ENCODE measurements around the gene POU2F1. TPM values are rescaled to one million over a fixed set of nuclear protein-coding genes. Genes with fewer than 3 reads are reported as not detected.

POU2F1 gene
- total RNA-seq, 1 experiment from 2014 or later: 24.5 TPM

DNA sequence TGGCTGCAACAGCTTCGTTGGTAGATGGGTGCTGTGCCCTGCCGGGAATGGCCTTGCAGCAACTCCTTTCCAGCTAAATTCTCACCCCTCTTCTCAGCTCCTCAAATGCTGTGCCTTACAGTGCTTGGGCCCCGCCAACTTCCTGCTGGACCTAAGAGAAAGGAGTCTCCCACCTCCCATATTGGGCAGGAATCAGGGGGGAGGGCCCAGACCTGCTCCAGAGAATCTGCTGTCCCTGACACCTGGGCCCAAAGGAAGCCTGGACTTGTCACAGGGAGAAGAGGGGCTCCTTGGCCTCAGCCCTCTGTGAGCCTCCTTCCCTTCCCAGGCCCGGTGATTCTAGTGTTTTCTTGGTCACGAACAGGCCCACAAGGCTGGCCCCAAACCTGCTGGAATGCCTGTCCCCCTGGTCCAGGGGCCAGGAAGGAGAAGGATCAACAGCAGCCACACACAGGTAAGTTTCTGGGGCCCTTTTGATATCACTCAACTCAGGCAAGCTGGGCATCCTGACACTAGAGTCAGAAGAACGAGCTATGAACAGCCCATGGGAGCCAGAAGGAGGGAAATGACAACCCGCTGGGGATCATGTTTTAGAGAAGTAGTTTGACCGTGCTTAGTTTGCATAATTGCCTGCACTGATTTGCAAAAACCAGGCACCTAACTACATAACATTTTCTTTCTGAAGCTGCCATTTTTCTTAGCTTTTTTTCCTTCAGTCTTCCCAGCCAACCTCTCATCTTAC lies 211.4 kb downstream of the POU2F1 start:
- no peak for DNase-seq (ENCODE audit: low read depth, low spot score)
- Histone ChIP-seq H3K79me2 (ENCODE audit: insufficient read depth, low read length) (no peaks in the 10 kb centered on the region), H3K4me1 (ENCODE audit: control insufficient read depth in 1 of 2, insufficient read depth in 2 of 2, low read length in 2 of 2) (no peaks in the 10 kb centered on the region), H3K9me2 (ENCODE audit: insufficient read depth) (no peaks in the 10 kb centered on the region), H3K27me3 (ENCODE audit: insufficient read depth, low read length) (no peaks in the 10 kb centered on the region), H3K36me3 (ENCODE audit: control insufficient read depth in 1 of 2, insufficient read depth in 2 of 2, low read length in 2 of 2) (no peaks in the 10 kb centered on the region), H2AFZ (ENCODE audit: low read depth, low read length, poor library complexity, severe bottlenecking) (no peak overlapping the region), H3K4me3 (replicated peaks in 1 of 2; ENCODE audit: low read depth in 1 of 2, low read length in 2 of 2) (no peak overlapping the region), H3K4me2 (ENCODE audit: low read length) (no peak overlapping the region), H3K9ac (ENCODE audit: low read length) (no peak overlapping the region), H3K27ac (ENCODE audit: low read depth, low read length) (no peak overlapping the region), H4K20me1 (ENCODE audit: insufficient read depth) (no peaks in the 10 kb centered on the region), H3K9me3 (ENCODE audit: control insufficient read depth in 1 of 2, insufficient read depth in 1 of 2, low read depth in 1 of 2, low read length in 2 of 2) (no peaks in the 10 kb centered on the region)
- TF ChIP-seq YY1 (IDR thresholded peaks at IDR 0.05; ENCODE audit: extremely low read depth, insufficient replicate concordance, low read depth, low read length): no peak
- TF ChIP-seq EZH2 (IDR thresholded peaks at IDR 0.05): no peak
- no peak for TF ChIP-seq ELF1 (IDR thresholded peaks at IDR 0.05; ENCODE audit: borderline replicate concordance, low read depth)
- no peak for TF ChIP-seq POLR2AphosphoS5 (IDR thresholded peaks at IDR 0.05; ENCODE audit: low read depth, low read length)
- no peak for TF ChIP-seq SP1 (IDR thresholded peaks at IDR 0.05; ENCODE audit: low read depth)
- no peak for TF ChIP-seq CBX3 (IDR thresholded peaks at IDR 0.05; ENCODE audit: low read depth)
- no peak for ATAC-seq
- POLR2A ChIA-PET: no interaction called here
- BruUV-seq (replicated peaks): no TSS peak
- RAD21 ChIA-PET (ENCODE audit: low non-redundant PET in 1 of 2, low total read pairs in 2 of 2, uncharacterized antibody in 2 of 2, unreplicated experiment in 2 of 2): no interaction called here
- intact Hi-C loops (cut with micrococcal nuclease): no loop called here
- CTCF ChIA-PET: no interaction called here

DNA sequence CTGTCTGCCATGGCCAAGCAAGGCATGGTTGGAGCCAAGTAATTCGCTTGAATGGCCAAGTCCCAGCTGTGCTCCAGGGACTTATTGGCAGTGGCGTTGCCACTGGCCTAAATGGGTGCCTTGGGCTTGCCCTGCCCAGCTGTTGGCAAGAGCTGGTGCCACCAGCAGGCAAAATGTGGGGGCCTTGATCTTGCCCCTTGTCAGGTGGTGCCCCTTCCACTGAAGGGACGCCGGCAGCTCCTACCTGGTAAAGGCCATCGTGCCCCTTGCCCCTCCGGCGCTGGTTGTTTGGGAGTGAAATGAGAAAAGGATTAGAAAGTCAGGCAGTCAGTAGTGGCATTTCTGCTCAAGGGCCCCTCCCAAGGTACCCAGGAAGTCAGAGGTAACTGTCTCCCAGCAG lies 212.1 kb downstream of the POU2F1 start:
- Histone ChIP-seq H3K9ac (ENCODE audit: low read length) (no peak overlapping the region), H3K4me1 (ENCODE audit: control insufficient read depth in 1 of 2, insufficient read depth in 2 of 2, low read length in 2 of 2) (no peaks in the 10 kb centered on the region), H3K27me3 (ENCODE audit: insufficient read depth, low read length) (no peaks in the 10 kb centered on the region), H3K9me3 (ENCODE audit: control insufficient read depth in 1 of 2, insufficient read depth in 1 of 2, low read depth in 1 of 2, low read length in 2 of 2) (no peaks in the 10 kb centered on the region), H2AFZ (ENCODE audit: low read depth, low read length, poor library complexity, severe bottlenecking) (no peak overlapping the region), H3K27ac (ENCODE audit: low read depth, low read length) (no peak overlapping the region), H3K4me2 (ENCODE audit: low read length) (no peak overlapping the region), H4K20me1 (ENCODE audit: insufficient read depth) (no peaks in the 10 kb centered on the region), H3K9me2 (ENCODE audit: insufficient read depth) (no peaks in the 10 kb centered on the region), H3K36me3 (ENCODE audit: control insufficient read depth in 1 of 2, insufficient read depth in 2 of 2, low read length in 2 of 2) (no peaks in the 10 kb centered on the region), H3K4me3 (replicated peaks in 1 of 2; ENCODE audit: low read depth in 1 of 2, low read length in 2 of 2) (no peak overlapping the region), H3K79me2 (ENCODE audit: insufficient read depth, low read length) (no peaks in the 10 kb centered on the region)
- ChIA-PET RAD21 (ENCODE audit: low non-redundant PET in 1 of 2, low total read pairs in 2 of 2, uncharacterized antibody in 2 of 2, unreplicated experiment in 2 of 2) (no interaction called here), CTCF (no interaction called here), POLR2A (no interaction called here)
- DNase-seq (ENCODE audit: low read depth, low spot score) (no peak), ATAC-seq (no peak)
- no TSS peak for BruUV-seq (replicated peaks)
- intact Hi-C loops (cut with micrococcal nuclease): no loop called here
- TF ChIP-seq POLR2AphosphoS5 (IDR thresholded peaks at IDR 0.05; ENCODE audit: low read depth, low read length) (no peak), CBX3 (IDR thresholded peaks at IDR 0.05; ENCODE audit: low read depth) (no peak), ZFX (IDR thresholded peaks at IDR 0.05) (no peak), FOSL1 (IDR thresholded peaks at IDR 0.05; ENCODE audit: low read depth) (no peak), CEBPB (IDR thresholded peaks at IDR 0.05; ENCODE audit: low read depth) (no peak)
- TF ChIP-seq, protein P1, sequence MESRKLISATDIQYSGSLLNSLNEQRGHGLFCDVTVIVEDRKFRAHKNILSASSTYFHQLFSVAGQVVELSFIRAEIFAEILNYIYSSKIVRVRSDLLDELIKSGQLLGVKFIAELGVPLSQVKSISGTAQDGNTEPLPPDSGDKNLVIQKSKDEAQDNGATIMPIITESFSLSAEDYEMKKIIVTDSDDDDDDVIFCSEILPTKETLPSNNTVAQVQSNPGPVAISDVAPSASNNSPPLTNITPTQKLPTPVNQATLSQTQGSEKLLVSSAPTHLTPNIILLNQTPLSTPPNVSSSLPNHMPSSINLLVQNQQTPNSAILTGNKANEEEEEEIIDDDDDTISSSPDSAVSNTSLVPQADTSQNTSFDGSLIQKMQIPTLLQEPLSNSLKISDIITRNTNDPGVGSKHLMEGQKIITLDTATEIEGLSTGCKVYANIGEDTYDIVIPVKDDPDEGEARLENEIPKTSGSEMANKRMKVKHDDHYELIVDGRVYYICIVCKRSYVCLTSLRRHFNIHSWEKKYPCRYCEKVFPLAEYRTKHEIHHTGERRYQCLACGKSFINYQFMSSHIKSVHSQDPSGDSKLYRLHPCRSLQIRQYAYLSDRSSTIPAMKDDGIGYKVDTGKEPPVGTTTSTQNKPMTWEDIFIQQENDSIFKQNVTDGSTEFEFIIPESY (IDR thresholded peaks at IDR 0.05; ENCODE audit: extremely low read depth, insufficient replicate concordance, low read length): no peak
- TF ChIP-seq, protein P2, sequence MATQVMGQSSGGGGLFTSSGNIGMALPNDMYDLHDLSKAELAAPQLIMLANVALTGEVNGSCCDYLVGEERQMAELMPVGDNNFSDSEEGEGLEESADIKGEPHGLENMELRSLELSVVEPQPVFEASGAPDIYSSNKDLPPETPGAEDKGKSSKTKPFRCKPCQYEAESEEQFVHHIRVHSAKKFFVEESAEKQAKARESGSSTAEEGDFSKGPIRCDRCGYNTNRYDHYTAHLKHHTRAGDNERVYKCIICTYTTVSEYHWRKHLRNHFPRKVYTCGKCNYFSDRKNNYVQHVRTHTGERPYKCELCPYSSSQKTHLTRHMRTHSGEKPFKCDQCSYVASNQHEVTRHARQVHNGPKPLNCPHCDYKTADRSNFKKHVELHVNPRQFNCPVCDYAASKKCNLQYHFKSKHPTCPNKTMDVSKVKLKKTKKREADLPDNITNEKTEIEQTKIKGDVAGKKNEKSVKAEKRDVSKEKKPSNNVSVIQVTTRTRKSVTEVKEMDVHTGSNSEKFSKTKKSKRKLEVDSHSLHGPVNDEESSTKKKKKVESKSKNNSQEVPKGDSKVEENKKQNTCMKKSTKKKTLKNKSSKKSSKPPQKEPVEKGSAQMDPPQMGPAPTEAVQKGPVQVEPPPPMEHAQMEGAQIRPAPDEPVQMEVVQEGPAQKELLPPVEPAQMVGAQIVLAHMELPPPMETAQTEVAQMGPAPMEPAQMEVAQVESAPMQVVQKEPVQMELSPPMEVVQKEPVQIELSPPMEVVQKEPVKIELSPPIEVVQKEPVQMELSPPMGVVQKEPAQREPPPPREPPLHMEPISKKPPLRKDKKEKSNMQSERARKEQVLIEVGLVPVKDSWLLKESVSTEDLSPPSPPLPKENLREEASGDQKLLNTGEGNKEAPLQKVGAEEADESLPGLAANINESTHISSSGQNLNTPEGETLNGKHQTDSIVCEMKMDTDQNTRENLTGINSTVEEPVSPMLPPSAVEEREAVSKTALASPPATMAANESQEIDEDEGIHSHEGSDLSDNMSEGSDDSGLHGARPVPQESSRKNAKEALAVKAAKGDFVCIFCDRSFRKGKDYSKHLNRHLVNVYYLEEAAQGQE (IDR thresholded peaks at IDR 0.05; ENCODE audit: low read depth): no peak
- TF ChIP-seq, protein P3, sequence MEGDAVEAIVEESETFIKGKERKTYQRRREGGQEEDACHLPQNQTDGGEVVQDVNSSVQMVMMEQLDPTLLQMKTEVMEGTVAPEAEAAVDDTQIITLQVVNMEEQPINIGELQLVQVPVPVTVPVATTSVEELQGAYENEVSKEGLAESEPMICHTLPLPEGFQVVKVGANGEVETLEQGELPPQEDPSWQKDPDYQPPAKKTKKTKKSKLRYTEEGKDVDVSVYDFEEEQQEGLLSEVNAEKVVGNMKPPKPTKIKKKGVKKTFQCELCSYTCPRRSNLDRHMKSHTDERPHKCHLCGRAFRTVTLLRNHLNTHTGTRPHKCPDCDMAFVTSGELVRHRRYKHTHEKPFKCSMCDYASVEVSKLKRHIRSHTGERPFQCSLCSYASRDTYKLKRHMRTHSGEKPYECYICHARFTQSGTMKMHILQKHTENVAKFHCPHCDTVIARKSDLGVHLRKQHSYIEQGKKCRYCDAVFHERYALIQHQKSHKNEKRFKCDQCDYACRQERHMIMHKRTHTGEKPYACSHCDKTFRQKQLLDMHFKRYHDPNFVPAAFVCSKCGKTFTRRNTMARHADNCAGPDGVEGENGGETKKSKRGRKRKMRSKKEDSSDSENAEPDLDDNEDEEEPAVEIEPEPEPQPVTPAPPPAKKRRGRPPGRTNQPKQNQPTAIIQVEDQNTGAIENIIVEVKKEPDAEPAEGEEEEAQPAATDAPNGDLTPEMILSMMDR (IDR thresholded peaks at IDR 0.05 in 2 of 3, conservative IDR thresholded peaks at IDR 0.05 in 1 of 3; ENCODE audit: borderline replicate concordance in 1 of 3, insufficient read depth in 1 of 3, low read depth in 2 of 3, low read length in 2 of 3): no peak

All from HCT116 (cell line).